NCI-H510A treated with DMSO at 0.1 percent for 48 hours (cell line): ENCODE measurements around the gene PSENEN.

Experiments
- DNase-seq: peaks from one replicate; lab custom pipeline; 2025; lab: John Stamatoyannopoulos, UW

The PSENEN gene

DNA sequence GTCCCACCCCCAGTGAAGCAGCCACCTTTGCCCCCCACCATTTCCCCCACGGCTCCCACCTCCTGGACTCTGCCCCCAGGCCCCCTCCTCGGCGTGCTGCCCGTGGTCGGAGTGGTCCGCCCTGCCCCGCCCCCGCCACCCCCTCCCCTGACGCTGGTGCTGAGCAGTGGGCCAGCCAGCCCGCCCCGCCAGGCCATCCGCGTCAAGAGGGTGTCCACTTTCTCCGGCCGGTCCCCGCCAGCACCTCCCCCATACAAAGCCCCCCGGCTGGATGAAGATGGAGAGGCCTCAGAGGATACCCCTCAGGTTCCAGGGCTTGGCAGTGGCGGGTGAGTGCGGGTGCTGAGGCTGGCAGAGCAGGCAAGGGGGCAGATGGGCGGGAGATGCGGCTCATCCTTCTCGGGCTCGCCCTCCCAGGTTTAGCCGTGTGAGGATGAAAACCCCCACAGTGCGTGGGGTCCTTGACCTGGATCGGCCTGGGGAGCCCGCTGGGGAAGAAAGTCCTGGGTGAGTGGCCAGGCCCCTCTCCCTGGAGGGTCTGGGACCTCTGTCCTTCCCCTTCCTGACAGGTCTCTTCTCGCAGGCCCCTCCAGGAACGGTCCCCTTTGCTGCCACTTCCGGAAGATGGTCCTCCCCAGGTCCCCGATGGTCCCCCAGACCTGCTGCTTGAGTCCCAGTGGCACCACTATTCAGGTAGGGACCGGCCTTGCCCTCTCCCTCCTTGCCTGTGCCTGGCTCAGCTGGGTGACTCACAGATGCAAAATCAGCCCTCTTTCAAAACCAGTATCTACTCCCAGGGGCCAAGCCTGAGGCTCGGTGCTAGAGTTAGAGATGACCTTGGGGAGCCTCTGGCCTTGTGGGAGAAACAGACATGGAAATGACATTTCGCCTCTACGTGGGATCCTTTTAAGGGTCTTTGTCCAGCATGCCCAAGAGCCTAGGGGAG, 12.0 kb upstream of the PSENEN start:
- no peak for DNase-seq

DNA sequence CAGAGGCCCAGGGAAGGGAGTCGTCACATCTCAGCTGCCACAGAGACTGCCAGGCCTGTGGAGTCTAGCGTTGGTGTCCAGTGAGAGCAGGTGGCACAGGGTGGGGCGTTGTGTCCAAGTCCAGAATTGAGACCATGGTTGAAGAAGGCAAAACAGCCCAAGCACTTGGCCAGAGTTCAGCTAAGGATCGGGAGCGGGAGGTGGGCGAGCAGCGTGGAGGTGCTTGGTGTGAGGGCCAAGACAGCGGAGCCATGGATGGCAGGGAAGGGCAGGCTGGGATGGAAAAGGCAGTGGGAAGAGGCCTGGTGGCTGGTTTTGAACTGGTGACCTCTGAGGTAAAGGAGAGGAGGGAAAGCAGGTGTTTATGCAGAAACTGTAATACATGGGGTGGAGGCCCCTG, 11.2 kb upstream of the PSENEN start:
- DNase-seq = no peak

DNA sequence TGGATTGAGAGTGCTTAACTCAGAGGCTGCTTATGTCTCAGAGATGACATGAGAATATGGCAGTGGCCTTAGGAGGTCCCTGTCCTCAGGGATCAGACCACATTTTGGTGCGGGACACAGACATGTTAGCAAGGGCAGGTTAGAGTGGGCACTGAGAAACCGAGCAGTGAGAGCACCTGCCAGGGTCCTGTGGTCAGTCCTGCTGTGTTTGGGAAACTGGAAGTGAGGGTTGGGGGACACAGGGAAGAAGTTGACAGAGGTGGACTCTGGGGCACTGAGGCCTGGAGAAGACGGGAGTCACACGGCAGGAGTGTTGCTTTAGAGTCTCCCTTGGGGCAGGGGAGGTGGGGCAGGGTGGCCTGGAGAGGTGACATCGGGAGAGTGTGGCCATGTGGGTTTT, 10.6 kb upstream of the PSENEN start:
- DNase-seq = no peak

DNA sequence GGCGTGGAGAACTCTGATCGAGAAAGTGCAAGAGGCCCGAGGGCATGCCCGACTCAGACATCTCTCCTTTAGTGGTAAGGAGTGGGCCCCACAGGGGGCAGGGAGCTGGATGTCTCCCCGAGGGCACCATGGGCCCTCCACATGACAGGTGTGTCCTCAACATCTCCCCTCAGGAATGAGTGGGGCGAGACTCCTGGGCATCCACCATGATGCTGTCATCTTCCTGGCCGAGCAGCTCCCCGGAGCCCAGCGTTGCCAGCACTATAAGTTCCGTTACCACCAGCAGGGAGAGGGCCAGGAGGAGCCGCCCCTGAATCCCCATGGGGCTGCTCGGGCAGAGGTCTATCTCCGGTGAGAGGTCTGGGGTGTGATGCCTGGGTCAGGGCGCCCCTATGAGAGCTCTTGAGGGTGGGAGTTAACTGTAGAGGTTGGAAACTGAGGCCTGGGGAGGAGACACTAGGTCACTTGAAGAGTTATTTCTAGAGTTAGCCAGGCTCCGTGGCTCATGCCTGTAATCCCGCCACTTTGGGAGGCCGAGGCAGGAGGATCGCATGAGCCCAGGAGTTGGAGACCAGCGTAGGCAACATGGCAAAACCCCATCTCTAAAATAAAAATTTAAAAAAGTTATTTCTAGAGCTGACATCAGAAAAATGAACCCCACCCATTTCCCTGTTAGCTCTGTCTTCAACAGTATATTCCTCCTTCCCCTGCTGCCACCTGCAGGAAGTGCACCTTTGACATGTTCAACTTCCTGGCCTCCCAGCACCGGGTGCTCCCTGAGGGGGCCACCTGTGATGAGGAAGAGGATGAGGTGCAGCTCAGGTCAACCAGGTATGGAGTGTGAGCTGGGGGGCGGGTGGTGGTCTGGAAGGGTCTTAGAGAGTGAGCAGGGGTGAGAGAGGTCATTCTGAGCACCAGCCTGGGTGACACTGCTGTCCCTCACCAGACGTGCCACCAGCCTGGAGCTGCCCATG, 8.3 kb upstream of the PSENEN start:
- DNase-seq = no peak

DNA sequence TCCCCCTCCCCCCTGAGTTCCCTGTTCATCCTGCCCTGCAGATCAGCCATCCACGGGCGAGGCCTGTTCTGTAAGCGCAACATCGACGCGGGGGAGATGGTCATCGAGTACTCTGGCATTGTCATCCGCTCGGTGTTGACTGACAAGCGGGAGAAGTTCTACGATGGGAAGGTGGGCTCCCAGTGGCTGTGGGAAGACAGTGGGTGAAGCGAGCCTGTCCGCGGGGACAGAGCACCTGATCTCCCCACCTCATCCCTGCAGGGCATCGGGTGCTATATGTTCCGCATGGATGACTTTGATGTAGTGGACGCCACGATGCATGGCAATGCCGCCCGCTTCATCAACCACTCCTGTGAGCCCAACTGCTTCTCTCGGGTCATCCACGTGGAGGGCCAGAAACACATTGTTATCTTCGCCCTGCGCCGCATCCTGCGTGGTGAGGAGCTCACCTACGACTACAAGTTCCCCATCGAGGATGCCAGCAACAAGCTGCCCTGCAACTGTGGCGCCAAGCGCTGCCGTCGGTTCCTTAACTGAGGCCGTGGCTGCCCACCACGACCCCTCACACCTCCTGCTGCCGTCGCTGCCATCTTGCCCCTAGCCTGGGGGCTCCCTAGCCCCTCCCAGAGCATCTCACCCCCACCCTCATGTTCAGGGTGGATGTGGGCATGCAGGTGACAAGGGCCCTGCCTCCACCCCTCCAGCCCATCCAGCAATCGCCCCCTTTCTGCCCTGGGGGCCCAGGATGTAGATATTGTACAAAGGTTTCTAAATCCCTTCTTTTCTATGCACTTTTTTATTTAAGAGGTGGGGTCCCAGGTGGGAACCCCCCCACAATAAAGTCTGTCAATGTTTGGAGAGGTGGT, 7.2 kb upstream of the PSENEN start:
- DNase-seq = no peak

DNA sequence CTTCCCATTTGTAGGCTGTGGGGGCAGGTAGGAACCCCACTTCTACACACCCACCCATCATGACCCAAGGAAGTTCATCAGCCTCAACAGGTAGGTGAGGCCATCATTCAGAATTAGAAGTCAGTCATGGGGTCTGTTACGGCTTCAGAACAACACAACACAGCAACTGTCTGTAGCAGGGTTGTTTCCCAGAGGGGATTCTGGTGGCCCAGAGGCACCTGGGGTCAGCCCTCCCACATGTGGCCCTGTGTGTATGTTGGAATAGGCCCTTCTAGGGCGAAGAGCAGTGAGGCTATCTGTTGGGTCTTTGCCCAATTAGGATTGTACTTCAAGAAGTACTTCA, 6.6 kb upstream of the PSENEN start:
- DNase-seq = no peak

DNA sequence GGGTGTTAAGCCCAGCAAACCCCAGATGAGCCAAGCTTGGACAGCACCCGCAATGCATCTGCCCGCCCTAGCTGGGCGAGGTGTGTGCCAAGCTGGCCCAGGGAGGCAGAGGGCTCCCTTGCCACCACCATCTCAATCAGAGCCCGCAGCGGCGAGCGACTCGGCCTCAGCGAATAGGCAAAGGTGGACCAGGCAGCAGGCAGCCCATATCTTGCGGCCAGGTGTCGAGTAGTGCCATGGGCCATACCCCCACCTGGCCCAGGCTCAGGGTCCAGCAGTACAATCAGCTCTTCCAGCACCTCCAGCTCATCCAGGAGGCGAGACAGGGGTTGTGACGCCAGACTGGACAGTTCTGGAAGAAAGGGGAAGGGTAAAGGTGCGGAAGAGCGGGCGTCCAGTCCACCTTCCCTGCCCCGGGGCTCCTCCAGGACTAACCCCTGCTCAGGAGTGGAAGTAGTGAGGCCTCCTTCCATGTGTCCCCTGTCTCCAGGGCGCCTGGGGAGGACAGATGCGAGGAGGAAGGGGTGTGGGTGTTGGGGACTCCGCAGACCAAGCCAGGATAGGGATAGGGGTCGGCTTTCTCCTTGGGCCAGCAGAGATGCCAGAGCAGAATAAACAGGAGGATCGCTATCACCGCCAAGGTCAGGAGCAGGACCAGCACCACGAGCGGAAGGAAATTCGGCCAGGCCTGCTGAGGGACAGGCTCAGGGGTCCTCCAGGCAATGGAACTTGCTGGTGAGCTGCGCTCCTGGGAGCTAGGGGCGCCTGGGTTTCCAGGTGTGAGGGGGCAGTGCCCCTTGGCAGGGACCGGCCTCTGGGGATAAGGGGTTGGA, 6.0 kb upstream of the PSENEN start:
- DNase-seq = no peak

DNA sequence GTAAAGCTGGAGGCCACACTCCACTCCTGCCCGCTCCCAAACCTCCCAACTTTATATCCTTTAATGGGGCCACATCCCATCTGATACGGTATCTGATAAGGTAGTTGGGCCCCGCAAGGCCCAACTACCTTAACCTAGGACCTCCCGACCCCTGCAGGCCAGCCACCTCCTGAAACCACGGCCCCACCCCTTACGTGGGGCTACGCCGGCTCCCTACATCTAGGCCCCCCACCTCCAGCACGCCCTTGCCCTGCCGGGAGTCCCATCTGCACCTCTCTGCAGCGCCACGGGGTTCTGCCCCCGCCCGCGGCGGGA, 5.4 kb upstream of the PSENEN start:
- no peak for DNase-seq

DNA sequence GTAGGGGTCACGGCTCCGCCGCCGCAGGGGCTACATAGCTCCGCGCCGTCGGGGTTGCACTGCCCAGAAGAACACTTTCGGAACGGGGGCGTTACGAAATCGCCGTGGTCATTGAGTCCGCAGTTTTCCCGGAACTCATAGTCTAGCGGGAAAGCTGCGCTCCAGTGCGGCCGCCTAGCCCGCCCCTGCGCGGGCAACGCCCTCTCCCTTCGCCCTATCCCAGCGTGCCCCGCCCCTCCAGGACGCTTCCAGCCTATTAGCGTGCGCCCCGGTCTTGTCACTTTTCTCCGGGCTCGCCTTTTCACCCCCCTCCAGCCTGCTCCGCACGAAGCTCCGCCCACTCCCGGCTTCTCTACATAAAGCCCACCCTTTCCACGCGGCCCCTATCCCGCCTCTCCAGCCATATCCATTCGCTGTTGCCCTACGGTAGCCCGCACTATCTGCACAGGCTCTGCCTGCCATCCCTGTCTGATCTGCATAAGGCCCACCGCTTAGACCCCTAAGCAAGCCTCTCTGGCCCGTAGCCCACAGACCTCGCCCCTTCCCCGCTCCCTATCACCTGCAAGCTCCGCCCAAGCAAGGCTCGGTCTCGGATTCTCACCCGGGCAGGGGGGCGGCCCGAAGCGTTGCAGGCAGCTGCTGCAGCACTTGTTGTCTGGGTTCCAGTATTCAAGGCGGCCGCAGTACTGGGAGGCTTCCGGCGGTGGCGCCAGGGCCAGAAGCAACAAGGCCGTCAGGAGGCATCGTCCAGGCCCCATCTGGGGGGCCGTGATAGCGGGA, 4.8 kb upstream of the PSENEN start:
- peak; percentile 99 for DNase-seq

DNA sequence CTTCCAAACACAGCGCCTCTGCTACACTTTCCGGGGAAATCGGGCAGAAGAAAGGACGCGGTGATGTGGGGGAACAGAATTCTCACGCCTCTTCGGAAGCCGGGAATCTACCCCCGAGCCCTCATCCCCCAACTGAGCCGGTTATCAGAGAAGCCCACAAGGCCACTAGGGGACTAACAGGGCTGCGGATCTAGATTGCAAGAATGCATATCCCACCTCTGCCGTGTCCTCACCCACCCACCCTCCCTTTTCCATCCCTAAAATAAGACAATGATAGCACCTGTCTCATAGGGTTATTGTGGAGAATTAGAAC, 4.3 kb upstream of the PSENEN start:
- DNase-seq = no peak

DNA sequence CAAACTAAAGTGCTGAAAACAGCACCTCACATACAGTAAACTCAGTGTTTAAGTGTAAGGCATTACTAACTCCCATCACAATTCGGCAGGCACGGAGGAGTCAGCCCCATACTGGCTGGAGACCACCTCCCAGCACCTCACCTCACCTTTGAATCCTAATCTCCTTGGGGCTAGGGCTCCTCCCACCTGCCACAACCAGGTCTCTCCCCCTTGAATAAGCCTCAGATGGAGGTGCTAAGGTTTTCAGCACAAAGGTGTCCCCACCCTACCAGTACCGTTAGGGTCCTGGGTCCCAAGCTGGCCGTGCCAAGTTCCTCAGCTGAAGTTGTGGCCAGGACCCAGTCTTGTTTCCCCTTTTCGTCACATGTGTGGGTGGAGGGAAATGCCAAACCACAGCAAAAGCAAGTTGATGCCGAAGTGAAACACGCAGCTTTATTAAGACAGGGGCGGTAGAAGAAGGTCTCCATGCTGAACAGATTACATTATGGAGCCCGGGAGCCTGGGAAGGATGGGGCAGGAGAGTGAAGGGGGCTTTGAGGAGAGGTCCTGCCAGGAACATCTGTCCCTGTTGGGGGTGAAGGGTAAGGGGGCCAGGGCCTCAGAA, 3.2 kb upstream of the PSENEN start, which contains the start of gene IGFLR1:
TSS of gene IGFLR1 (minus strand) at position 332 of the 604 bp plus-strand sequence. CDS start 1,272 bp downstream, outside the sequence.
- DNase-seq = no peak

DNA sequence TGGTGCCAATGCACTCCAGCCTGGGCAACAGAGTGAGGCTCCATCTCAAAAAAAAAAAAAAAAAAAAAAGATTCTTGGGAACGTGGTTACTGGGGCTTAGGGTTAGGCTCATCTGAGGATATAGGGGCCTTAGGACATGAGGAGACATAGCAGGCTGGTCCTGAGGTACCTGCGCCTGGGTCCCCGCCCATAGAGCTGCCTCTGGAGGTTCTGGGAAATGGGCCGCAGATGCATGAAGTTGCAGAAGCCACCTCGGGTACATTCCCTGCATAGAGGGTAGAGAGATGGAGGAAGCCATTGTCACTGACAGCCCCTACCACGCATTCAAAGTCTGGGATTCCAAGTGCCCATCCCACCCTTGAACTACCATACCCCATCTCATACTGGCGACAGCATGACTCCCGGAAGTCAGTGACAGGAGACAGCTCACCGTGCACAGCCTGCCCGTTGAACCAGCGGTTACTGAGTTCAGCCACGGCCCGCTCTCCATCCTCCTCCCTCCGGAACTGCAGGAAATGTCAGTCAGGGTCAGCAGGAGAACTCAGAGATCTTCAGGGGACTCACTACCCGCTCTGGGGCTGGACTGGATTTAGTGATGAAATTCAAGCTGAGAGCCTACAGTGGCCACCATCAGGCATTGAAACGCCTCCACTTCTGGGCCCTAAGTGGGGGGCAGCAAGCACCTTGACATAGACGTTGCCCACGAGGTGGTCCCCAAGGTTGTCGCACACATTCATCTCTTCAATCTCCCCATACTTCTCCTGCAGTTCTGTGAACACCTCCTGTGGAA, 1.6 kb upstream of the PSENEN start:
- no peak for DNase-seq

DNA sequence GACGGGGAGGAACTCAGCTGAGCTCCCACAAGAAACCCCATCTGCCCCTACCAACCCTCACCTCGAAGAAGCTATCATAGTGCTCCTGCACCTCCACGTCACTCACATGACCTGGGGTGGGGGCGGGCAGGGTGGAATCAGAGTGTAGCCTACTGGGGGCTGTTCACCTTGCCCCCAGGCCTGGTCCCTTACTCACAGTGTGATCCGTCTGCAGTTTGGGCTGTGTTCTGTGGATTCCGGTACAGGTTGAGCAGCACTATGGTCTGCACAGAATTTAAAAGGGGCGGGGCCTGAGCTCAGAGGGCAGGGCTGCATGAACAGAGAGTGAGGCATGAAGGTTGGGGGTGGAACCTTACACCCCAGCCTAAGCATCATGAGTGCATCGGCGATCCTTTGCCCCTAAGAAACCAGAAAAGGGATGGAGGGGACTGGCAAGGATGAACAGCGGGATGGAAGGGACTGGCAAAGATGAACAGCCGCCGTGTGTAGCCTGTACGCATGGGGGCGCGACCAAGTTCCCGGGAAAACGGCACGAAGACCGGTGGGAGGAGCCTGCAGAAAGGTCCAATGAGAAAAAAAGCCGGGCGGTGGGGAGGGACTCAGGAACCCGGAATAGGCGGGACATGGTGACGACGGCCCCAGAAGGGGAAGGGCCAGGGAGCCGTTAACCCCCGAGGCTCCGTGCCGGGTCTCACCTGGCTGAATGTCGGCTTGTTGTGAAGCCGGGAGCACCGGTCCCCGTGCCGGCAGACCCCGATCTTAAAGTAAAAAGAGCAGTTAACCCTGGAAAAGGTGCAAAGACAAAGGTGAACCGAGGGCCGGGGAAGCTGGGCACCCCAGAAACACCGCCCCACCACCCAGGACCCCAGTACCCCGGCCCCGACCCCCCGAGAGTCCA, 772 bp upstream of the PSENEN start:
- peak; percentile 93 for DNase-seq

DNA sequence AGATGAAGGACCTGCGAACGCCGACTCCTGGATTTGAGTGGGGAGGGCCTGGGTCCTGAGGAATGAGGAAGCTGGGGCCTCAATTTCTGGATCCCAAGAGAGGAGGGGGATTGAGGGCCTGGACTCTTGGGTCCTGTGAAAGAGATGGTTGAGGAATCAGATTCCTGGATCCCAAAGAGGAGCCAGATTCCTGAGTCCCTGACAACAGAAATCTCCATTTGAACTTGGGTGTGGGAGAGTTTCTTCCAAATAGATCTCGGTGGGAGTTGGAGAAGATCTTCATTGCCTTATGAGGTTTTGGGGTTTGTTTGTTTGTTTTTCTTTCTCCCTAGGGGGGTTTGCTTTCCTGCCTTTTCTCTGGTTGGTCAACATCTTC, 624 bp downstream of the PSENEN start:
- DNase-seq = no peak

DNA sequence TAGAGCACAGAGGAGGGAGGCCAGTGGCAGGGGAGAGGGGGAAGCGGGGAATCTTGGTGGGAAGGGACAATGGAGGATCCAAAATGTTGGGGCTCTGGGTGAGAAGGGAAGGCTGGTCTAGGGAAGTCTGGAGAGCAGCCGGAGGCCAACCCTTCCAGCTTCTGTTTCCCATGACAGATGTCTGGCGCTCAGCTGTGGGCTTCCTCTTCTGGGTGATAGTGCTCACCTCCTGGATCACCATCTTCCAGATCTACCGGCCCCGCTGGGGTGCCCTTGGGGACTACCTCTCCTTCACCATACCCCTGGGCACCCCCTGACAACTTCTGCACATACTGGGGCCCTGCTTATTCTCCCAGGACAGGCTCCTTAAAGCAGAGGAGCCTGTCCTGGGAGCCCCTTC, 1.1 kb downstream of the PSENEN start:
- DNase-seq = no peak

DNA sequence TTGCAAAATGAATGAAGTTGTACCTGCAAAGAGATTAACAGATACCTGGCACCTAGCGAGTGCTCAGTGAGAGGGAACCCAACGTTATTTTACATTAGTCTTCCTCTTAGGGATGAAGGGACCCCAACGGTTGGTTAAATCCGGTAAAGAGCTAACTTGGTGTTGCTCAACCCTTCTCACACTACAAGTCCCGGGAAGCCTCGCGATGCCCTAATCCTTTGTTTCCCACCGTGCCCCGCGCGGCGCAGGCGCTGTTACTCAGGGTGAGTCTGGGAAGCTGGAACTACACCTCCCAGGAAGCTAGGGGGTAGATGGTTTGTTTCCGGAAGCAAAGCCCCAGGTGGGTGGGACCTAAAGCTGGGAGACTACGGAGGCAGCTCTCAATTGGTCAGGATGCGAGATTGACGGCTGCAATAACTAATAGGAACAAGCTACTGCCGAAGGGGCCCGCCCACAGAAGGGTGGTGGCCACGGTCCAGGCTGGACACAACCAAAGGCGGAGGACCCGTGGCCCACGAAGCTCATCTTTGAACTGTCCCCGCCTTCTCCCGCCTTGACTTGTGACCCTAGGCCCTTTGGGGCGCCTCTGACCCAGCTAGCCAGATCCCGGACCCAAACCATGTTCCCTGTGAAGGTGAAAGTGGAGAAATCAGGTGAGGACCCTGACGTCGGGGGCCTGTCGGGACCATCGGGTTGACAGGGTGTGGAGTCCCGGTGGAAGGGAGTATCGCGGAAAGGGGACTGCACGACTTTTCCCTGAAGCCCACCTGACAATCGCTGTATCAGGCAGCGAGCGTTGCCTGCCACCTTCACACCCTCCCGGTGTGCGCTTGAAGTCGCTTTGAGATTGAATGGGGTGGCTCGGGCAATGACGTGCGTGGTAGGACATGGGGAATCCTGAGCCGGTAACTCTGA, 2.9 kb downstream of the PSENEN start, which contains the start of gene LIN37:
TSS of gene LIN37 (plus strand) at position 471 of the 915 bp plus-strand sequence. CDS start at position 620, 149 bp downstream.
- peak; percentile 98 for DNase-seq

DNA sequence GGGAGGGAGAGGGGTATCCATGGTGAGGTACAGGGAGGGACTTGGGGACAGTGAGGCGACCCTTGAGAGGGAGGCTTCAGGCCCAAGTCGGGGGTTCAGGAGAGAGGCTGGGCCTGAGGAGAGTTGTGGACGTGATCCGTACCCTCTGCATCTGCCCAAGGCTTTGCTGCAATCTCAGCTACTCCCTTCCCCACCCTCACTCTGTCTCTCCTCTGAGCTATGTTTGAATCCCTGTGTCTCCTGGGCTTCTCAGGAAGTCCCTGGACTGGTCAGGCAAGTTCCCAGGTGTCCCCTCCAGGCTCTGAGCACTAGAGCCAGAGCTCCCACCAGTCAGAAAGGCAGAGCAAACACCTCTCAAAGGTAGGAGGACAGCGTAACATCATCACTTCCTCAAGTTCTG, 4.7 kb downstream of the PSENEN start:
- DNase-seq = no peak
